H9 (cell line): ENCODE data around the gene RASIP1. TPM values are rescaled to one million over a fixed set of nuclear protein-coding genes. Genes with fewer than 3 reads are reported as not detected.

ENCODE experiments used
- DNase-seq: peaks from one replicate; pipeline ENCODE4 v3.0.0-alpha.2; 2017
- H2AFZ ChIP-seq: one replicate; pipeline ENCODE4 v1.6.1; 2013; ENCODE audit warnings: mild to moderate bottlenecking, low read length, control low read depth, moderate library complexity
- H2AK5ac ChIP-seq: 2 replicates; pipeline ENCODE4 v1.6.1; 2013; ENCODE audit warnings: low read length, control low read depth, mixed read lengths; ENCODE audit not compliant: insufficient read length
- H2BK120ac ChIP-seq: one replicate; pipeline ENCODE4 v1.6.1; 2013; ENCODE audit warnings: low read depth, mild to moderate bottlenecking, low read length, control low read depth, inconsistent platforms; ENCODE audit not compliant: poor library complexity, severe bottlenecking
- H2BK12ac ChIP-seq: 2 replicates; pipeline ENCODE4 v1.6.1; 2013; ENCODE audit warnings: low read length, control low read depth, mixed read lengths, low read depth; ENCODE audit not compliant: insufficient read length
- H2BK15ac ChIP-seq: 2 replicates; pipeline ENCODE4 v1.6.1; 2013; ENCODE audit warnings: low read depth, low read length, control low read depth
- H2BK20ac ChIP-seq: one replicate; pipeline ENCODE4 v1.6.1; 2013; ENCODE audit warnings: low read depth, mild to moderate bottlenecking, low read length, control low read depth, inconsistent platforms; ENCODE audit not compliant: poor library complexity, severe bottlenecking
- H2BK5ac ChIP-seq: 2 replicates; pipeline ENCODE4 v1.6.1; 2013; ENCODE audit warnings: low read length, control low read depth, mixed read lengths; ENCODE audit not compliant: insufficient read length
- H3K14ac ChIP-seq: 2 replicates; pipeline ENCODE4 v1.6.1; 2013; ENCODE audit warnings: low read length, control low read depth; ENCODE audit not compliant: insufficient read depth
- H3K18ac ChIP-seq: 2 replicates; pipeline ENCODE4 v1.6.1; 2013; ENCODE audit warnings: low read depth, mild to moderate bottlenecking, mixed read lengths, low read length, control low read depth; ENCODE audit not compliant: insufficient read length
- H3K23ac ChIP-seq: 2 replicates; pipeline ENCODE4 v1.6.1; 2013; ENCODE audit warnings: low read length, control low read depth, mixed read lengths, low read depth; ENCODE audit not compliant: insufficient read length
- H3K23me2 ChIP-seq: 2 replicates; pipeline ENCODE4 v1.6.1; 2013; ENCODE audit warnings: low read depth, mild to moderate bottlenecking, mixed read lengths, low read length, control low read depth; ENCODE audit not compliant: insufficient read length, poor library complexity, severe bottlenecking
- H3K27ac ChIP-seq: 2 replicates; pipeline ENCODE4 v1.5.1; 2013; ENCODE audit warnings: low read length, control low read depth, mixed read lengths, low read depth; ENCODE audit not compliant: insufficient read length
- H3K27me3 ChIP-seq: 2 replicates; pipeline ENCODE4 v1.6.1; 2013; ENCODE audit warnings: low read length, control low read depth, inconsistent platforms; ENCODE audit not compliant: insufficient read depth
- H3K4ac ChIP-seq: 2 replicates; pipeline ENCODE4 v1.6.1; 2013; ENCODE audit warnings: low read depth, mild to moderate bottlenecking, control low read depth, inconsistent platforms, low read length, moderate library complexity
- H3K4me1 ChIP-seq: 2 replicates; pipeline ENCODE4 v1.6.1; 2013; ENCODE audit warnings: low read length, control low read depth, inconsistent platforms; ENCODE audit not compliant: insufficient read depth
- H3K4me2 ChIP-seq: 2 replicates; pipeline ENCODE4 v1.6.1; 2013; ENCODE audit warnings: low read length, control low read depth, mixed read lengths; ENCODE audit not compliant: insufficient read length, insufficient read depth
- H3K56ac ChIP-seq: 2 replicates; pipeline ENCODE4 v1.6.1; 2013; ENCODE audit warnings: low read depth, mild to moderate bottlenecking, mixed read lengths, low read length, control low read depth; ENCODE audit not compliant: insufficient read length
- H3K79me1 ChIP-seq: 2 replicates; pipeline ENCODE4 v1.6.1; 2013; ENCODE audit warnings: low read depth, mild to moderate bottlenecking, moderate library complexity, low read length, control low read depth, inconsistent platforms; ENCODE audit not compliant: insufficient read depth, poor library complexity, severe bottlenecking
- H3K79me2 ChIP-seq: 2 replicates; pipeline ENCODE4 v1.6.1; 2013; ENCODE audit warnings: low read length, control low read depth, inconsistent platforms; ENCODE audit not compliant: insufficient read depth
- H3K9ac ChIP-seq: 2 replicates; pipeline ENCODE4 v1.6.1; 2013; ENCODE audit warnings: low read length, control low read depth, mixed read lengths; ENCODE audit not compliant: insufficient read length; ENCODE audit errors: extremely low read depth
- H3K9me3 ChIP-seq: one replicate; pipeline ENCODE4 v1.6.1; 2013; ENCODE audit warnings: low read depth, low read length, inconsistent platforms; ENCODE audit not compliant: control insufficient read depth
- H3T11ph ChIP-seq: one replicate; pipeline ENCODE4 v1.6.1; 2013; ENCODE audit warnings: mild to moderate bottlenecking, low read length, control low read depth, inconsistent platforms
- H4K20me1 ChIP-seq: one replicate; pipeline ENCODE4 v1.6.1; 2013; ENCODE audit not compliant: control insufficient read depth, insufficient read length, insufficient read depth
- H4K5ac ChIP-seq: 2 replicates; pipeline ENCODE4 v1.6.1; 2013; ENCODE audit warnings: low read depth, mild to moderate bottlenecking, mixed read lengths, low read length, control low read depth; ENCODE audit not compliant: insufficient read length
- H4K8ac ChIP-seq: replicated peaks from 2 replicates; pipeline ENCODE4 v1.6.1; 2013; ENCODE audit warnings: low read length, control low read depth, mixed read lengths, low read depth; ENCODE audit not compliant: insufficient read length
- H4K91ac ChIP-seq: 2 replicates; pipeline ENCODE4 v1.6.1; 2013; ENCODE audit warnings: low read depth, mild to moderate bottlenecking, moderate library complexity, mixed read lengths, low read length, control low read depth; ENCODE audit not compliant: insufficient read length
- H3K27ac Mint-ChIP-seq, 3 experiments: 2 replicates in 2 of 3; 3 replicates in 1 of 3; pipeline ENCODE4 v1.8.0; 2020 to 2021; ENCODE audit warnings: mixed read lengths in 3 of 3, mild to moderate bottlenecking in 1 of 3, moderate library complexity in 1 of 3
- H3K27me3 Mint-ChIP-seq: 2 replicates; pipeline ENCODE4 v1.8.0; 2021; ENCODE audit warnings: low read depth, mild to moderate bottlenecking, moderate library complexity, mixed read lengths
- H3K36me3 Mint-ChIP-seq, 3 experiments: 2 replicates in 2 of 3; 3 replicates in 1 of 3; pipeline ENCODE4 v1.8.0; 2020 to 2021; ENCODE audit warnings: low read depth in 3 of 3, mixed read lengths in 3 of 3; ENCODE audit not compliant: insufficient read depth in 1 of 3
- H3K4me1 Mint-ChIP-seq, 2 experiments: 2 replicates each; pipeline ENCODE4 v1.8.0; 2020; ENCODE audit warnings: mixed read lengths in 2 of 2
- H3K4me3 Mint-ChIP-seq, 2 experiments: 2 replicates in 1 of 2; 3 replicates in 1 of 2; pipeline ENCODE4 v1.8.0; 2020 to 2021; ENCODE audit warnings: mild to moderate bottlenecking in 2 of 2, mixed read lengths in 2 of 2, moderate library complexity in 1 of 2
- H3K9me3 Mint-ChIP-seq, 2 experiments: 2 replicates in 1 of 2; 3 replicates in 1 of 2; pipeline ENCODE4 v1.8.0; 2020; ENCODE audit warnings: mild to moderate bottlenecking in 2 of 2, mixed read lengths in 2 of 2, moderate library complexity in 1 of 2
- CTCF ChIP-seq: fragments of 200-600 bp; sonication (generic); conservative IDR thresholded peaks from 3 replicates; pipeline ENCODE4 v1.8.0; 2021; ENCODE audit warnings: antibody characterized with exemption, mild to moderate bottlenecking
- WGBS: extraction: QIAGEN DNeasy Blood & Tissue Kit; methylation state at CpG from one replicate; pipeline ENCODE4 v1.1.7; 2013; ENCODE audit warnings: missing lambda C conversion rate, low lambda C conversion rate, mixed read lengths; ENCODE audit not compliant: insufficient read length; ENCODE audit errors: extremely low coverage; 5-methylcytosine and 5-hydroxymethylcytosine counted together
- total RNA-seq: library from RNA; stranded (reverse); gene quantifications from 2 replicates; pipeline ENCODE4 v1.2.1, GENCODE V29; 2021

Gene RASIP1
- total RNA-seq, 1 experiment from 2014 or later: 2.4 TPM

- Histone ChIP-seq H3K27me3 (no peaks in the 10 kb centered on the region), H2BK12ac (no peak overlapping the region), H3K18ac (no peak overlapping the region), H2BK15ac (no peak overlapping the region), H3K9me3 (no peaks in the 10 kb centered on the region), H3K23me2 (no peaks in the 10 kb centered on the region), H4K20me1 (no peaks in the 10 kb centered on the region), H4K5ac (no peak overlapping the region), H3K14ac (no peak overlapping the region), H4K91ac (no peak overlapping the region), H3K56ac (no peak overlapping the region), H3K79me1 (no peaks in the 10 kb centered on the region), H3K23ac (no peak overlapping the region), H4K8ac (no peak overlapping the region), H3K4ac (no peak overlapping the region), H2BK120ac (no peak overlapping the region), H2BK20ac (no peak overlapping the region), H2BK5ac (no peak overlapping the region), H3K9ac (no peak overlapping the region), H3K79me2 (no peaks in the 10 kb centered on the region), H3K4me1 (no peaks in the 10 kb centered on the region), H3T11ph (no peak overlapping the region), H2AFZ (no peak overlapping the region), H3K27ac (no peak overlapping the region), H2AK5ac (no peak overlapping the region), H3K4me2 (no peak overlapping the region)
- peaks cover 3% of the 10 kb centered on the region for H3K27me3 Mint-ChIP-seq
- H3K4me1 Mint-ChIP-seq: peaks cover 4 to 7% of the 10 kb centered on the region in 2 experiments
- H3K36me3 Mint-ChIP-seq: no peaks in the 10 kb centered on the region; a peak in 1 of 7 replicates
- WGBS: no CpG with 5 or more reads among the region's 7 CpGs
- TF ChIP-seq CTCF: no peak
- H3K9me3 Mint-ChIP-seq: peaks cover 0 to under 1% of the 10 kb centered on the region in 2 experiments; a peak in 1 of 5 replicates
- no peak overlapping the region for H3K27ac Mint-ChIP-seq
- H3K4me3 Mint-ChIP-seq: no peak overlapping the region
- no peak for DNase-seq
Measured at GRCh38 chr19:48689449-48689848, 51.0 kb downstream of the RASIP1 start.
